Smooth muscle cell of bladder (primary cell): ENCODE data around the gene PLCD4. TPM values are rescaled to one million over a fixed set of nuclear protein-coding genes. Genes with fewer than 3 reads are reported as not detected.

Experiments used
- total RNA-seq: library from RNA; depleted of rRNA; stranded (reverse); fragments of >200 nt; gene quantifications from 2 replicates; pipeline ENCODE4 v1.2.3, GENCODE V29; 2014

PLCD4 gene
- total RNA-seq, result 1.8 TPM in 2 replicates

DNA sequence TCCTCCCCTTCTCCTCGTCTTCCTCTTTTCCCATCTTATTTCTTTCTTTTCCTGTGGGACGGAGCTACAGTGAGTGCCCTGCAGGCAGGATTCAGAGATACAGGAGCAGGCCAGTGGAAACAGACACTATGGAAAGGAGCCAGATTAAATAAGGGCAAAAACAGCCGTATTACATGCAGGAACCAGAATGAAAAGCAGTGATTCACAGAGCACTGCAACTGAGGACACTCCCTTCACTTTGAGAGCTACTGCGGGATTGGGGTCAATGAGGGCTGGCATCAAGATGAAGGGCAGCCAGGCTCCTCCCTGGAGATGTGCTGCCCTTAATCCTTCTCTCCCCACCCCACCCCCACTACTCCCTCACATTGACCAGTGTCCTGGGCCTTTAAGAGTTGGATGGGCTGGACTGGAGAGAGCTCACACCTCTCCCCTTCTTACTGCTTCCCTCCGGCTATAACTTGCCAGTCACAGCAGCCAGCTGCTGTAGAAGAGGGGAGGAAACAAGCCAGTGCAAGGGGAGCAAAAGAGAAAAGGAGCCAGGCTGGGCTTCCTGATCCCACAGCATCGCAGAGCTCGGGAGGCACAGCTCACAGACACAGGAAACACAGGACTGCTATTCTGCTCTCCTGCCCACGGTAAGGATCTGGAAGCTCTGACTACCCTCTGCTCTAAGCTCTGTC lies at the start of gene PLCD4:
PLCD4 (plus strand) TSS at position 464 of the 680 bp plus-strand sequence. CDS start 7,841 bp downstream, outside the sequence.

DNA sequence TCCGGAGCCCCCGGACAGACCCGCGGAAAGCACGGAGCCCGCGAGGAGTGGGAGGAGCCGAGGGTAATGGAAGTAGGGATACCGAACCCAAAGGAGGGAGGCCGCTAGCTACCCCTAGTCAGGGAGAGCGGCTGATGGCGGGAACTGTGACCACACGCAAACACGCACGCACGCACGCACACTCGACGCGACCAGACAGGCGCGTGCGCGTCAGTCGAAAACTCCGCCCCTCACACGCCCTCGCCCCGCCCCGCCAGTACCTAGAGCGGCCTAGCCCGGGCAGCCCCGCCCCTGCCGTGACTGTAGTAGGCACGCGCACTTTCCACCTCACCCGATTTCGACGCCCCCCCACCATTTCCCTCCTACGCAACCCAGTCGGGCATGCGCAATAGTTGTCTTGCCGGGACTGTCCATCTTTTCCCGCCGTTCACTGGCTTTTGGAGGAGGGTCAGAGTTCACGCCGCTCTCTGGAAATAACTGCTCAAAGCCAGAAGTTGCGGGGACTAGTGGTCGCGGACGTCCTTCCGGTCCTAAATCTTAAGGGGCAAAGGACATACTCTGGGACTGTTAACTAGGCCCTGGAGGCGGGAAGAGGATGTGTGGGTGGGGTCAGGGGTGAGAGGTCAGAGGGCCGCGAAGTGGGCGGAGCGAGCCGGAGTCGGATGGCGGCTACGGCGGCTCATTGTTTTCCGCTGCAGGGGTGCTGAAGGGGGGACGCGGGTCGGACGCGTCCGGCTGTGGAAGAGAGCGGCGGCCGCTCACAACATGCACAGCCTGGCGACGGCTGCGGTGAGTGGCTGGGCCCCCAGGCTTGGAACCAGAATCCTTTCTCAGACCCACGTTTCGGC lies 39.3 kb upstream of the PLCD4 start, which contains the start of the genes CNOT9 and USP37:
CNOT9 (plus strand) TSS at position 650 of the 848 bp plus-strand sequence; CDS start at position 766, 116 bp downstream.
USP37 (minus strand) TSS at position 162 of the 848 bp plus-strand sequence. CDS start 9,698 bp downstream, outside the sequence.

DNA sequence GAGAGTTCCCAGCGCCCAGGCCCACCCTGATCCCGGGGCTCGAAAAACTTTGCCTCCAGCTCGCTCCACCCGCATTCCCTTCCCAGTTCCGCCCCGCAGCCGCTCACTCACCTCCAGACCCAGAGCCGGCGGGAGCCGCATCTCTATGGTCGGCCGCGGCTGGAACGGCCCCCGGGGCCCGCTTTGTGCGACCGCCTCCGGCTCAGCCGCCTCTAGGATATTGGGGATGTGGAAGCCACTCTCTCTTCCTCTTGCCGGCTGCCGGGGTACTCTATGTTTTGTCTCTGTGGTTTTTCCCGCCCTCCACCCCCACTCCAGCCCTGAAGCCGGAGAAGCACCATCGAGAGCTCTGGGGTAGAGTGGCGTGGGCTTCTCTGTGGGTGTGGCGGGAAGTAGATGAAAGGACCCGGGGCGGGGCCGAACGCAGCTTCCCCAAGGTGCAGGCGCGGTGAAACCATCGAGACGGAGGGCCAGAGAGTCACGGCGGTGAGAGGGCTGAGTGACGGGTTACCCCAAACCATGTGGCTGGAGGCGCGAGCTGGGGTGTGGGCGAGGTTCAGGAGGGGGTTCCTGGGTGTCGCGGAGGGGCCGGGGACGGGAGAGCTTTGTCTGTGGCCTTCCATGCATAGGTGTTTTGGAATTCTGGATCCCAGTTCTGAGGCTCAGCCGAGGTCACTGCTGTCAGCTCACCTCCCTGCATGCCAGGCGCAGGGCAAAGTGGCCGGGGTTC lies 51.7 kb downstream of the PLCD4 start, which contains the start of the genes BCS1L and ZNF142:
BCS1L (plus strand) TSS at position 426 of the 730 bp plus-strand sequence. CDS start 1,305 bp downstream, outside the sequence.
ZNF142 (minus strand) TSS at position 366 of the 730 bp plus-strand sequence. CDS start 3,194 bp downstream, outside the sequence.

DNA sequence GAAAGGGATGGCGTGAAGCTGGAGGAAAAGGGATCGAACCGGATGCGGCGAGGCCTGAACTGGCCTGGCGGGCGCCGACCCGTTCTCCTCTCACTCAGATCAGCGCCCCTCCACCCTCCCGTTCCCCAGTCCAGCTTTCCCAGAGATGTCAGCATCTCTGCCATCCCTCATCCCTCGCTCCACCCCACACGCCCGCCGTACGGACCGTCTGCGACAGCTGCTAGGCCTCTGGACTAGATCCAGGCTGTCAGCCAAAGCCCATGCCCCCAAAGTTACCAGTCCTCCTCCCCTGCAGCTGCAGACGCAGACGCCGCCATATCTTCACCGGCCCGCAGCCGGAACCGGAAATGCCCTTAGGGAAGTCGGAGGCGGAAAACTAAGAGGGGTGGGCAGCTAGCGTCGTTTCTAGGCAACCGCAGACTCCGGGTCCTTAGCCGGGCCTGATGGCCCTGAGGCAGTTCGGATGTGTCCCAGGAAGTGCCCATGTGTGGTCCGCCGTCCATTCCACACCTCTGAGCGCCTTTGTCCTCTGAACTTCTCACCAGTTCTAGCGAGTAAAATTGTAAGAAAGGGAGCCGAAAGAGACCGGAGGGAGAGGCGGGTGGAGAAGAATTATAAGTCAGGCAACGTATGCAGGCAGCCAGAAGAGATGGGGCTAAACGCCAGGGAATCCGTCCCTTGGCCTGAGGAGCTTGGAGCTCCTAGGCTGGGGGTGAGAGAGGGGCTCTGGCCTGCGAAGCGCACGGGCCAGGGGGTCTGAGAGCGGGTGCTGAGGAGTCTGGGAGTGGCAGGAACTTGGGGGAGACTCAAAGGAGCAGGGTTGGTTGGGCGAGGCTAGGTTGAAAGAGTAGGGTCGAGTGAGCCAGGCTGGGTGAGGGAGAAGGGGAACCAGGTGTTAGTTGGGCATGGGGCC lies 64.2 kb downstream of the PLCD4 start, which contains the start of the genes RNF25 and STK36:
RNF25 (minus strand) TSS at position 349 of the 913 bp plus-strand sequence; CDS start at position 317, 32 bp downstream.
STK36 (plus strand) TSS at position 433 of the 913 bp plus-strand sequence. CDS start 744 bp downstream, outside the sequence.

Other genes starting within 250 kb of the PLCD4 start
- 0.14 and 0.28 TPM in 2 replicates for gene SLC11A1, start 225.6 kb upstream of the PLCD4 start, total RNA-seq
- 41.2 and 56.1 TPM in 2 replicates for gene CTDSP1, start 208.0 kb upstream of the PLCD4 start, total RNA-seq
- not detected in 2 replicates for gene VIL1, start 188.8 kb upstream of the PLCD4 start, total RNA-seq
- gene USP37, start 39.5 kb upstream of the PLCD4 start, total RNA-seq, result 6.5 and 10.7 TPM in 2 replicates
- gene CNOT9, start 39.1 kb upstream of the PLCD4 start, total RNA-seq, result 29.2 and 32.7 TPM in 2 replicates
- 4.3 and 7.7 TPM in 2 replicates for gene ZNF142, start 51.7 kb downstream of the PLCD4 start, total RNA-seq
- 28.2 and 30.6 TPM in 2 replicates for gene BCS1L, start 51.8 kb downstream of the PLCD4 start, total RNA-seq
- 32.0 and 33.8 TPM in 2 replicates for gene RNF25, start 64.1 kb downstream of the PLCD4 start, total RNA-seq
- gene STK36, start 64.2 kb downstream of the PLCD4 start, total RNA-seq, result 15.4 and 27.6 TPM in 2 replicates
- gene TTLL4, start 102.9 kb downstream of the PLCD4 start, total RNA-seq, result 3.4 and 3.8 TPM in 2 replicates
- gene CYP27A1, start 174.2 kb downstream of the PLCD4 start, total RNA-seq, result 17.1 and 19.9 TPM in 2 replicates
- gene PRKAG3, start 223.9 kb downstream of the PLCD4 start, total RNA-seq, result not detected in 2 replicates